Upper lobe of left lung (tissue), 6 donors: ENCODE data around the gene KCNJ13. TPM values are rescaled to one million over a fixed set of nuclear protein-coding genes. Genes with fewer than 3 reads are reported as not detected.

Source experiments
- ATAC-seq, 2 donors: fragments of 200-7000 bp; cut with Tn5 transposase; one replicate each; pipeline ENCODE4 v1.9.1; 2022; ENCODE audit warnings: mild to moderate bottlenecking in 2 of 2, moderate library complexity in 2 of 2; ENCODE audit not compliant: low FRiP score in 2 of 2
- DNase-seq, 2 donors: peaks; one replicate each; pipeline ENCODE4 v3.0.0-alpha.2; 2019 to 2020
- H3K27ac ChIP-seq, 4 donors: fragments of 200-600 bp; sonication (generic); one replicate each; pipeline ENCODE4 v1.5.1; 2016 to 2019
- H3K27me3 ChIP-seq, 4 donors: fragments of 200-600 bp; sonication (generic); one replicate each; pipeline ENCODE4 v1.5.1; 2017 to 2019
- H3K36me3 ChIP-seq, 4 donors: fragments of 200-600 bp; sonication (generic); one replicate each; pipeline ENCODE4 v1.5.1; 2016 to 2019
- H3K4me1 ChIP-seq, 4 donors: fragments of 200-600 bp; sonication (generic); one replicate each; pipeline ENCODE4 v1.5.1; 2018 to 2019
- H3K4me3 ChIP-seq, 4 donors: fragments of 200-600 bp; sonication (generic); one replicate each; pipeline ENCODE4 v1.5.1; 2017 to 2019; ENCODE audit warnings: mild to moderate bottlenecking in 2 of 4, moderate library complexity in 1 of 4
- H3K9me3 ChIP-seq, 4 donors: fragments of 200-600 bp; sonication (generic); one replicate each; pipeline ENCODE4 v1.5.1; 2018 to 2019
- CTCF ChIP-seq, 6 experiments: fragments of 450-650 bp in 4 of 6; fragments of 200-600 bp in 2 of 6; sonication (generic) in 2 of 6; IDR thresholded peaks; one replicate each; pipeline ENCODE4 v1.5.1; 2016 to 2019; ENCODE audit warnings: antibody characterized with exemption in 6 of 6
- EP300 ChIP-seq, 4 donors: sonication (generic); formaldehyde crosslinking; IDR thresholded peaks; one replicate each; pipeline ENCODE4 v1.5.1; 2017; ENCODE audit warnings: antibody characterized with exemption in 4 of 4, control low read depth in 2 of 4
- POLR2A ChIP-seq, 4 donors: fragments of 450-650 bp; IDR thresholded peaks; one replicate each; pipeline ENCODE4 v1.5.1; 2016 to 2017; ENCODE audit warnings: antibody characterized with exemption in 4 of 4, mild to moderate bottlenecking in 2 of 4
- POLR2AphosphoS5 ChIP-seq, 2 donors: sonication (generic); formaldehyde crosslinking; IDR thresholded peaks; one replicate each; pipeline ENCODE4 v1.5.1; 2017; ENCODE audit warnings: antibody characterized with exemption in 2 of 2
- WGBS, 2 donors: methylation state at CpG; one replicate each; pipeline ENCODE4 v1.1.5; 2017 to 2018; 5-methylcytosine and 5-hydroxymethylcytosine counted together
- total RNA-seq, 6 donors: library from RNA; depleted of rRNA in 4 of 6; stranded (reverse); fragments of >200 nt in 4 of 6; gene quantifications; one replicate each; pipeline versions ENCODE4 v1.1.0 to v1.2.1, GENCODE V29; 2016 to 2021
- donor health status: DM: no; HTN: no; CAD: no; lungs with moderate emphysema.
- donor health status: DM: no; HTN: yes; CAD: no; lungs with severe emphysema.

The KCNJ13 gene
- total RNA-seq, 6 donors from 2014 or later: not detected

- ATAC-seq (no peak), DNase-seq (no peak)
- Histone ChIP-seq H3K4me3 (no peak overlapping the region), H3K9me3 (no peaks in the 10 kb centered on the region), H3K27ac (no peak overlapping the region), H3K36me3 (peaks cover 27 to 88% (median 50%) of the 10 kb centered on the region in 4 donors), H3K4me1 (no peaks in the 10 kb centered on the region), H3K27me3 (no peaks in the 10 kb centered on the region)
- 91 to 95% methylated on average over 5 of the region's 5 CpGs for WGBS, 2 donors
- TF ChIP-seq CTCF (IDR thresholded peaks at IDR 0.05) (no peak), POLR2AphosphoS5 (IDR thresholded peaks at IDR 0.05) (no peak), POLR2A (IDR thresholded peaks at IDR 0.05) (no peak), EP300 (IDR thresholded peaks at IDR 0.05) (no peak)
Measured at GRCh38 chr2:232809349-232810124, 33.2 kb upstream of the KCNJ13 start.

DNA sequence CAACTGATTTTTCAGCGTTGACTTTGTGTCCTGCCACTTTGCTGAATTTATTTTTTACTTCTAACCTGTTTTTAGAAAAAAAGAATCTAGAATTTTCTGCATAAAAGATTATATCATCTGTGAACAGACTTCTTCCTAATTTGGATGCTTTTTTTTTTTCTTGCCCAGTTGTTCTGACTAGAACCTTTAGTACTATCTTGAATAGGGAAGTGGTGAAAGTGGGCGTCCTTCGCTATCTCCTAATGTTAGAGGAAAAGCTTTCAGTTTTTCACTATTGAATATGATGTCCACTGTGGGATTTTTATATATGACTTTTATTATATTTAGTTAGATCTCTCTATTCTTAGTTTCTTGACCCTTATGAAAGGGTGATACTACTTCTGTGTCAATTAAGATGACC lies 25.7 kb upstream of the KCNJ13 start:
- no peak for ATAC-seq
- no peak for DNase-seq
- Histone ChIP-seq H3K27me3 (no peaks in the 10 kb centered on the region), H3K4me3 (no peak overlapping the region), H3K4me1 (no peaks in the 10 kb centered on the region), H3K9me3 (peaks cover 0 to 5% (median 0%) of the 10 kb centered on the region in 4 donors), H3K27ac (no peak overlapping the region), H3K36me3 (peaks cover 5 to 43% (median 11%) of the 10 kb centered on the region in 4 donors)
- TF ChIP-seq EP300 (IDR thresholded peaks at IDR 0.05): no peak
- TF ChIP-seq CTCF (IDR thresholded peaks at IDR 0.05): no peak
- no peak for TF ChIP-seq POLR2A (IDR thresholded peaks at IDR 0.05)
- TF ChIP-seq POLR2AphosphoS5 (IDR thresholded peaks at IDR 0.05): no peak
- 86 to 94% methylated on average over 3 of the region's 3 CpGs for WGBS, 2 donors

GRCh38 chr2:232800166-232800565 lies 23.8 kb upstream of the KCNJ13 start:
- ATAC-seq: no peak
- Histone ChIP-seq H3K36me3 (peaks cover 8 to 49% (median 18%) of the 10 kb centered on the region in 4 donors), H3K9me3 (peaks cover 0 to 5% (median 0%) of the 10 kb centered on the region in 4 donors)

GRCh38 chr2:232798187-232798586 lies 21.8 kb upstream of the KCNJ13 start:
- ATAC-seq (no peak), DNase-seq (no peak)
- Histone ChIP-seq H3K4me1 (no peaks in the 10 kb centered on the region), H3K27me3 (no peaks in the 10 kb centered on the region), H3K9me3 (peaks cover 0 to 5% (median 0%) of the 10 kb centered on the region in 4 donors), H3K4me3 (no peak overlapping the region), H3K36me3 (peaks cover 11 to 64% (median 28%) of the 10 kb centered on the region in 4 donors), H3K27ac (no peak overlapping the region)
- TF ChIP-seq EP300 (IDR thresholded peaks at IDR 0.05) (no peak), CTCF (IDR thresholded peaks at IDR 0.05) (no peak), POLR2A (IDR thresholded peaks at IDR 0.05) (no peak), POLR2AphosphoS5 (IDR thresholded peaks at IDR 0.05) (no peak)

More at GRCh38 chr2:232800166-232800565, 23.8 kb upstream of the KCNJ13 start:
- 75 to 92% methylated on average over 2 of the region's 2 CpGs for WGBS, 2 donors
- Histone ChIP-seq H3K27ac (no peak overlapping the region), H3K4me1 (no peaks in the 10 kb centered on the region), H3K4me3 (no peak overlapping the region), H3K27me3 (no peaks in the 10 kb centered on the region)
- DNase-seq: no peak
- TF ChIP-seq POLR2AphosphoS5 (IDR thresholded peaks at IDR 0.05) (no peak), POLR2A (IDR thresholded peaks at IDR 0.05) (no peak), EP300 (IDR thresholded peaks at IDR 0.05) (no peak), CTCF (IDR thresholded peaks at IDR 0.05) (no peak)

GRCh38 chr2:232795920-232796319 lies 19.6 kb upstream of the KCNJ13 start:
- Histone ChIP-seq H3K36me3 (peaks cover 28 to 72% (median 49%) of the 10 kb centered on the region in 4 donors), H3K27me3 (no peaks in the 10 kb centered on the region), H3K4me1 (no peaks in the 10 kb centered on the region), H3K4me3 (no peak overlapping the region), H3K9me3 (no peaks in the 10 kb centered on the region), H3K27ac (no peak overlapping the region)
- TF ChIP-seq EP300 (IDR thresholded peaks at IDR 0.05) (no peak), CTCF (IDR thresholded peaks at IDR 0.05) (no peak), POLR2AphosphoS5 (IDR thresholded peaks at IDR 0.05) (no peak), POLR2A (IDR thresholded peaks at IDR 0.05) (no peak)
- no peak for ATAC-seq
- WGBS, 2 donors: 79 to 85% methylated on average over 1 of the region's 1 CpG
- no peak for DNase-seq
